GM19193 (cell line): ENCODE data around the gene IQCE.

Experiments
- POLR2A ChIP-seq: IDR thresholded peaks from 4 replicates; pipeline ENCODE4 v1.6.1; 2011; ENCODE audit not compliant: insufficient read depth, insufficient read length; ENCODE audit errors: extremely low read depth

The IQCE gene

DNA sequence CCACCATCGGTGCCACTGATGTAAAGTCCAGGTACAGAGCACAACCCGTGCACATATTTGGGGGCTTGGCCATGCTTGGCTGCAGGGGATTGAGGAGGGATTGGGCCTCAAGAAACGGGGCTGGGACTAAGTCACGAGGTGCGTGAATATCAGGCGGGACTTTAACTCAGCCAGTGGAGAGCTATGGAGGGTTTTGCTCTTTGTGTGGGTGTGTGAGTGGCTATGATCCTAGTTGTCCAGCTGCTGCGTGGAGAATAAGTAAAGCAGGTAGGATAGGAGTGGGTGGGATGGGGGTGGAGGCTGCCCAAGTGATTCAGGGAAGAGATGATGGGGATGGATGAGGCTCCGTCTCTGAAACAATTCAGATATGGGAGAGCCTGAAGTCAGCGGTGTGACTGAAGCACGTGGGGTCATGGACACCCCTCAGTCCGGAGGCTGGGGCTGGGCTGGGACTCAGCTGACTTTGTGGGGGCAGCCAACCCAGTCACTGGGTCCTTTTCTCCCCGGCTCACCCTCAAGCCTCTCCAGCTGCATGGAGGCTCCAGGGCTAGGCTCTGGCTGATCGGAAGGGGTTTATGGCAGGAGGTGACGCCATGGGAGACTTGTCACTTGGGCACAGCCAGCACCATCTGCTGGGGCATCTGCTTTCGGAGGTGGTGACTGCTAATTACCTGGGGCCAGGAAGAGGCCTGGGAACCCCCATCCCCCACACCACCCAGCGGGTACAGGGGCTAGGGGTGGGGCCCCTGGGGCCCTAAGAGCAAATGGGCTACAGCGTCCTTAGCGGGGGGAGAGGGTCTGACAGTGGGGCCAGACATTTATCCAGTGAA, 40.9 kb upstream of the IQCE start:
- TF ChIP-seq POLR2A, result no peak

DNA sequence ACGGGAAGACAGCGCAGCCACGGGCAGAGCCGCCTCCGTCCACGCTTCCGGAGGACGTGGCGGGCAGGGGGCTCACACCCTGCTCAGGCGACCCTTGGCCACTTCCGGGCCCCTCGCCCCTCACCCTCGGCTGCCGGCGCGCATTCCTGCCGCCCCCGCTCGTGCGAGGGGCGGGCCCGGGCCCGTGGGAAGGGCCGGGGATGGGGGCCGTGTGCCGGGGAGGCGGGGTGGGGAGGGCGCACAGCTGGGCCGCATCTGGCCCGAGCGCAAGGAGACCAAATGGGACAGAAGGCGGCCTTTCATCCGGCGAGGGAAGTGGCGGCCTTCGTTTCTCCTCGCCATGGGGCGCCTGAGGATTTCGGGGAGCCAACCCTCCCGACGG, 40.1 kb upstream of the IQCE start:
- TF ChIP-seq POLR2A, result no peak

DNA sequence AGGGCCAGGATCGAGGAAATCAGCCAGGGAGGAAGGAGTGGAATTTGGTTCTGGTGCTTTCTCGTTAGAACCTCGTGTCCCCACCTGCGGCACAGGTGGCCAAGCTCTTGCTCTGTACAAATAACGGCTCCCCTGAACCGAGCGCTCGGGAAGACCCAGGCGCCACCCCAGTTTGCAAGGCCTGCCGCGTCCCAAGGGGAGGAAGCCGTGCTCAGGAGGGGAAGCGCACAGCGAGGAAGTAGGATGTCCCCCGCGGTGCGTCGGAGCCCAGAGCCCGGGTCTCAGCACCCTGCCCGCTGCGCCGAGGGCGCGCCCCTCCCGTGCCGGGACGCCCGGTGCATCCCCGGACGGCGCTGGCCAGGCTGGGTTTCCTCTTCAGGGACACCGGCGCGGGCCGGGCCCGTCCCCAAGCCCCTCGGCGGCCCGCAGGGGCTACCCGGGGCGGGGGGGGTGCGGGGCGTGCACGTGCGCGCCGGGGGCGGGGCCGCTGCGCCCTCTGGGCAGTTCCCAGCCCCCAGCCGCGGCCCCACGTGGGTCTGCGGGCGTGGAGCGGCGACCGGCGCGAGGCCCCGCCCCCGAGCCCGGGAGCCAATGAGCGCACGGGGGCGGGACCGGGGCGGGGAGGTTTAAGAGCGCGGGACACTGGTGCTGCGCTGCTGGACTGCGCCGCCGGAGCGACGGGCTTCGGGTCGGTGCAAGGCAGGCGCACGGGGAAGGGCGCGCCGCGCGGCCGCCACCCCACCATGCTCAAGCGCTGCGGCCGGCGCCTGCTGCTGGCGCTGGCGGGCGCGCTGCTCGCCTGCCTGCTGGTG, 39.5 kb upstream of the IQCE start, which contains the start of gene LFNG:
Gene LFNG, plus strand, starts transcription at position 656 of the 812 bp plus-strand sequence. Its CDS starts 88 bp downstream, at position 744.
- TF ChIP-seq POLR2A, result peak; percentile 72

DNA sequence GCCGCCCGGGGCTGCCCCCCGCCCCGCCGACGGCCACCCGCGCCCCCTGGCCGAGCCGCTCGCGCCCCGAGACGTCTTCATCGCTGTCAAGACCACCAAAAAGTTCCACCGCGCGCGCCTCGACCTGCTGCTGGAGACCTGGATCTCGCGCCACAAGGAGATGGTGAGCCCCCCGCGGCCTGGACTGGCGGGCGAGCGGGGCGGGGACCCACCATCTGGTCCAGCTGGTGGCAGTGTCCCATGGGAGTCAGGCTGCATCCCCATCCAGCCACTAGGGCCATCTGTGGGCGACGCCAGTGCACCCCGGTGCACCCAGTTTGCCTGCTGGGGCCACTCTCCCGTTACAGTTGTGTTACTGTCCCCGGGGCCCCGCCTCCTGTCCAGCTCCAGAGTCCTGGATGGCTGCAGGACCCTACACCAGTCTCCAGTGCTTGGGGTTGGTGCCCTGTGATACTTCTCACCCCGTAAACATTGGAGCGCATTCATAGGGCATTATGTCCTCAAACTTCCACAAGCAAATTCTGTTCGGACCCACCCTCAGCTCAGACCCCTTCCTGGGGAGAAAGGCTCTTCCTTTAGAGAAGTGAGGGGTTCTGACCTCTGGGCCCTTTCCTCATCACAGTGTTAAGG, 38.5 kb upstream of the IQCE start:
- TF ChIP-seq POLR2A, result no peak

DNA sequence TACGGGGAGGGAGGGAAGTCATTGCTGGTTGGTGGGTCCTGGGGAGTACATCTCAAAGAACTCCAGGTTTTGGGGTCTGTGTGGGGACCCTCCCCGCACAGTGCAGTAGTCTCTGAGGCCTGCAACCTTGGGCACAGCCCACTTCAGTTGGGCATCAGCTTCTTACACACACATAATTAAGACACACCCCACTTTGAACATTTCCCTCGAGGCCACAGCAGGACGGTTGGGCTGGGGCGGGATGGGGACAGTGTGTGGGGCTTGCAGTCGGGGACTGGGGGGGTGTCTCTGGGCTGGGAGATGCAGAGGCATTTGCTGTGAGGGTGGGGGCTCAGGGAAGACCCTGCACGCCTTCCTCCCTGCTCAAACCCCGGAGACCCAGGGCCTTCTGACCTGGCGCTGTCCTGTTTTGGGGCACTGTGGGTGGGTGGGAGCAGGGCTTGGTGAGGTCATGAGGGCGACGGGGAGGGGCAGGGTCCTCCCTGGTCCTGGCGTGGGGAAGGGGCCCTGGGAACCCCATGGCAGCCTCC, 38.0 kb upstream of the IQCE start:
- TF ChIP-seq POLR2A, result no peak

DNA sequence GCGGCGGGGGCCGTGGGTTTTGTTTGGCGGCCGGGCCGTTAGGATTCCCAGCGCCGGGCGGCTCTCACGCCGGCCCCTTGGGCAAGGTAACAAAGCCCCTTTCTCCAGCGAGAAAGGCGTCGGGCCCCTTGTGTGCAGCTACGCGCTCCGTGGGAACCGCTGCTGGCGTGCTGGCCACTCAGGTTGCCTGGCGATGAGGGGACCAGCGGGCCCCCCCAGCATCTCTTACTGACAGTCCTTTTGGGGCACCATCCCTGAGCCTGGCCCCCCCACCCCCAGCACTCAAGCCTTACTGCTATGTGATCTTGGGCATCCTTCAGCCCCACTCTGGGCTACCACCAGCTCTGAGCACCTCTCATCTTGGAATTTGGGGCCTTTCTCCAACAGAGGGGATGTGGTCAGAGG, 37.4 kb upstream of the IQCE start:
- TF ChIP-seq POLR2A, result no peak

DNA sequence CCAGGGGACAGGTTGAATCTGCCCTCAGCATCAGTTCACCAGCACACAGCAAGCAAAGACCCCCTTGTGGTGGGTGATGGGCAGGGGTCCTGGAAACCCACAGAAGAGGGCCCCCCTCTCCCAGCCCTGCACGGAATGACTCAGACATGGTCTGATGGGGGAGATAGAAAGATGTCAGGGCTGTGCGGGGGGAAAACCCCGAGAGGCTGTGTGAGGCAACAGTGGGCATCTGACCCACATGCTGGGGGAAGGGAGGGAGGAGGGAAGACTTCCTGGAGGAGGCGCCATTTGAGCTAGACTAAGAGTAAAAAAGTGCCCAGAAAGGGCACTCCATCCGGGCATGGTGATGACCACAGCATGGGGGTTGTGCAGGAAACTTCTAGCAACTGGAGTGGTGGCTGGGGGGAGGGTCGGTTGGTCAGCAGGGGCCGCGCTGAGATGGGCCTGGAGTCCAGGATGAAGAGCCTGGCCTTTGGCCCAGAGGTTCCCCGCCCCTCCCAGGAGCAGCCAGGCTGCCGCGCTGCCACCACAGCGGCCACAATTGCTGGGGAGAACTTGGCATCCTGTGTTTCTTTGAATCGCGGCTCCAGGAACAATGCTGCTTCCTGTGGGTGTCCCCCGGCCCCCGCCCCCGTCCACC, 36.7 kb upstream of the IQCE start:
- TF ChIP-seq POLR2A, result no peak

DNA sequence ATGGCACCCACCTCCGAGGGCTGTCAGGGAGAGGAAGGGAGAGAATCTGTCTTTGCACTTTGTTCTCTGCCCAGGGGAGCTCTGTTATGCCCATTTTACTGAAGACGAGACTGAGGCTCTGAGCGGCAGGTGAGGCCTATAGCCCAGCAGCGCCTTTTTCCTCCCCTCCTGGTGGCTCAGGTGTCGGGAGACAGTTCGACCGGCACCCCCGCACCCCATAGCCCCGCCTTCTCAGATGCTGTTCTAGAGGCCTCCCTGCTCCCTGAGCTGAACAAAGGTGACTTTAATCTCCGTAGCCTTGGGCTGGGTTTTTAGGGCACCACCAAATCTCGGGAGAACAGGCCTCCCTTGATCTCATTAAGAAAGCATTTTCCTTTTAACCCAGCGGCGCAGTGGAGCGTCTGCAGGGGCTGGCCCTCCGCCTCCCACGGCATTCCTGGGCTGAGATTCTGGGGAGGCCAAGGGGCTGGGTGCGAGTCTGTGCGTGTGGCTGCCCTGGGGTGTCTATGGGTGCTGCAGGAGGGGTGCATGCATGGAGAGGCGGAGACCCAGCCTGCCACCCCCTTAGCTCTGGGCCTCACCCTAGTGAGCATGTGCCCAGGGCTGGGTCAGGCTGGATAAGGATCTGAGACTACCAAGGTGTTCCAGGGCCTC, 35.9 kb upstream of the IQCE start:
- no peak for TF ChIP-seq POLR2A

DNA sequence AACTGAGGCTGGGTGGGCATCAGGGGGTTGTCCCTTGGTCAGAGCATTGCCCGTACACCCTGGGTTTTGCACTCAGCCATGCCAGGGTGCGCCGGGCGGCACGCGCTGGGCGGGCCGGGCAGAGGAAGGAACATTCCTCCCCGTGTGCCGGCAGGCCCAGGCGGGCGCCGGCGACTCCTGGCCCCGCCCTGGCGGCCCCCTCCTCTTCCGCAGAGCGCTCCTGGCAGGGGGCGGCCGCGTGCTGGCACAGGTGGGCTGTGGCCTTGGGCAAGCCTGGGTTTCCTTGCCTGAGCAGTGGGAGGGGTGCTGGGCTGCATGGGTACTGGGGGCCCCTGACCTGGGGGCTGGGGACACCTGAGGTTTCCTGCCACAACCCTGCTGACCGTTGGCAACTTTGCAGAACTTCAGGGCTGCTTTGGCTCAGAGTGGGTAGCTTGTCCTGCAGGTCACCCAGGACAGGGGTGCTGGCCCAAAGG, 35.3 kb upstream of the IQCE start:
- no peak for TF ChIP-seq POLR2A

DNA sequence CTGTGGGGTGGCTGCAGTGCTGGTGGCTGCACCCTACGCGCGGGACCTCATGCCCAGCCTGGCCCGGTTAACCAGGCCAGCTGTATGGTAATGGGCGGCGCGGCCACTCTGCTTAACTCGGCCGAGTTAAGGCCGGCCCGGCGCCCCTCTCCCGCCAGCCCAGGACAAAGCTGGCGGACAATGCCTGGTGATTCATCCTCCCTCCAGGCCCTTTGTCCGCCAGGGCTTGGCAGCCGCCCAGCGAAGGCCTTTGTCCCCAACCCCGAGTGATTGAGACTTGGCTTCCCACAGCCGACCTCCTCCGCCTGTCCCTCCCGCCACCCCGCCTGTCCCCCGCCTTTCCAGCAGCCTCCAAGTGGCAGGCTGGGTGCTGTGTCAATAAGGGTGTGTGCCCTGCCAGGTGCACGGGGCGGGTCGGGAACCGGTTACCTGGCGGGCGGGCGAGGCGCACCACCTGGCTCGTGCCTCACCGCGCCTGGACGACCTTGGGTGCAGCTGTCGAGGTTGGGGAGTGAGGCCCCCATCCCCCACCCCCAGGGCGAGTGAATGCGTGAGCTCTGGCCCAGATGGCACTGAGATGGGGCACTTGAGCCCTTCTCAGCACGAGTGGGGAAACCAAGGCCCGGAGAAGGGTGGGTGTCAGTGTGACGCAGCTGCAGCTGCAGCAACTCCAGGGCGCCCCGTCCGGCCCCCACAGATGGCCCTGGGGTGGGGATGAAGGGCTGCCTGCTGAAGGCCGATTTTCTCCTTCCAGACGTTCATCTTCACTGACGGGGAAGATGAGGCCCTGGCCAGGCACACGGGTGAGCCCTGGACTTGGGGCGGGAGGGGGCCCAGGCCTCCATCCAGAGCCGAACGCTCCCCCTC, 34.6 kb upstream of the IQCE start:
- TF ChIP-seq POLR2A, result no peak

DNA sequence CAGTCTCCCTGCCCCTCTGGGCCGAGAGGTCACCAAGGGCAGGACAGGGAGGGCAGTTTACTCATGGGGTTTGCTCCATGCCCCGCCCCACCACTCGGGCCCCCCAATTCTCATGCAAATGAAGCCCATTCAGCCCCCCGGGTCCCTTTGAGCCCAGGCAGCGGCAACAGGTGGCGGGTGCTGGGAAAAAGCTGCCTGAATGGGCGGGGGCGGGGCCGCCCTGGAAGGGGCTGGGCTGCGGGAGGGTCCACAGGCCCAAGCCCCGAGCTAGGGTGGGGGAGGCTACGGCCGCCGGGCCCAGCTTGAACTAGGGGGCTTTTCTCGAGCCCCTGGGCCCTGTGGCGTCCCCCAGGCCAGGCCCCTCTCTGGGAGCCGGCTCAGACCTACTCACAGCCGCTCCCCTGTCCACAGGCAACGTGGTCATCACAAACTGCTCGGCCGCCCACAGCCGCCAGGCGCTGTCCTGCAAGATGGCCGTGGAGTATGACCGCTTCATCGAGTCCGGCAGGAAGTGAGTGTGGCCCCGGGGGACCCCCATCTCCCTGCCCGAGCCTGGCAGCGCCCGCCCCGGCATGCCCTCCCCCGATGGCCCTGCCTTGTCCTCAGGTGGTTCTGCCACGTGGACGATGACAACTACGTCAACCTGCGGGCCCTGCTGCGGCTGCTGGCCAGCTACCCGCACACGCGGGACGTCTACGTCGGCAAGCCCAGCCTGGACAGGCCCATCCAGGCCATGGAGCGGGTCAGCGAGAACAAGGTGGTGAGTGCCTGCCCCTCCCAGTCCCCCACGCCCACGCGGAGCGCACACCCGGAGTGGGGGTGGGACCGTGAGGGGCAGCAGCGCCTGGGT, 33.7 kb upstream of the IQCE start:
- TF ChIP-seq POLR2A, result no peak

DNA sequence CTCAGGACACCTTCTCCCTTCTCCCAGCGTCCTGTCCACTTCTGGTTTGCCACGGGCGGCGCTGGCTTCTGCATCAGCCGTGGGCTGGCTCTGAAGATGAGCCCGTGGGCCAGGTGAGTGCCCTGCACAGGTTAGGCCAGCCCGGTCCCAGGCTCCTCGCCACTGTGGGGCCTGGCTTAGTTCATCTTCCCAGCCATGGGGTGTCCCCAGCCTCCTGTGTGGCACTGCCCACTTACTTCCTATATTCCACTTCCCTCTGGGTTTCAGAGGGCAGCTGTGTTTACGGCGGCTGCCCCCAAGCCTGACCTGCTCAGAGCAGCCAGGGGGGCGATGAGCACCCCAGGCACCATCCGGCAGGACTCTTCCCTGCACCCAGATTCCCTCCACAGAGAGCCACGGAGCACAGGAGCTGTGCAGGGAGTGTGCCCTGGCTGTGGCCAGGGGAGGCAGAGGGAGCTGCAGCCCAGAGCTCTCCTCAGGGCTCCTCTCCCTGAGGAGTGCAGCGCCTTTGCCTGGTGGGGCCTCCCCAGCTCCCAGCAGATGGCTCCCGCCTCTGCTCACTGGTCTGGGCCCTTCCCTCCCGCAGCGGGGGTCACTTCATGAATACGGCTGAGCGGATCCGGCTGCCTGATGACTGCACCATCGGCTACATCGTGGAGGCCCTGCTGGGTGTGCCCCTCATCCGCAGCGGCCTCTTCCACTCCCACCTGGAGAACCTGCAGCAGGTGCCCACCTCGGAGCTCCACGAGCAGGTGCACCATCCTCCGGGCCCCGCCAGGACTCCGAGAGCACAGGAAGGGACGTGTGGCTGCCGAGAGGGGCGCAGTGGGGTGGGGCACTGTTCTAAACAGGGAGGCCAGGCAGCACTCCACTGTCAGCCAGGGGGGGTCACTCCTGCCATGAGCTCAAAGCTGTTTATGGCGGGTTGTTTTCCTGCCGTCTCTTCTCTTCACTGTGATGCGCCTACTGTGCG, 32.8 kb upstream of the IQCE start:
- no peak for TF ChIP-seq POLR2A
